Stimulated activated naive CD8-positive, alpha-beta T cell treated with anti-CD3 and anti-CD28 coated beads, Interleukin-15, Interleukin-2, amounts not matched to agents 100 U/mL and 50 U/mL, for 24 hours (primary cell): ENCODE results near the gene ABCB9.
A peak's percentile ranks its signal among the peaks of the same experiment; 100 is the strongest.
"Not testable (repeated sequence)": the region's sequence is repeated elsewhere in the genome, so short reads cannot be mapped to it uniquely, and the experiment has no call there.

ENCODE experiments used
- ATAC-seq: fragments of 150-1000 bp; cut with Tn5 transposase; one replicate; pipeline ENCODE4 v1.10.0; 2021
- DNase-seq: peaks from one replicate; pipeline ENCODE4 v3.0.0; 2021

Gene ABCB9

DNA sequence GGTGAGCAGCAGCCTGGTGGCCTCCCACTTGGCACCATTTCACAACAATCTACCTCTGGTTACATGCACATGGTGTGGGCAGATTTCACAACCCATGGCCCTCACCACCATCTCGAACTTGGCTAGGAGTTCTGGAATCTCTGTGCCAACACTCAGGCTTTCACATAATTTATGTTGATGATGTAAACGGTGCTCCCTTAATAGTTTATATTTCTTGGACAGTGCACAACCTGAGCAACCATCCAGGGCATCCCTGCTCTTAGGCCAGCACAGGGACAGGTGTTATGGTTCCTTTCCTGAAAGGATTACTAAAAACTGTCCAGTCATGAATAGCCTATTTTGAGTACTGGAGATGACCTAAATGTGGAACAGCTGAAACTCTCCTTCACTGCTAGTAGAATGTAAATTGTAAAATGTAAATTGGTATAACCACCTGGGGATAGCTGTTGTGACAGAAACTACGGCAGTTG lies 28.6 kb downstream of the ABCB9 start:
- DNase-seq (no peak), ATAC-seq (no peak)

DNA sequence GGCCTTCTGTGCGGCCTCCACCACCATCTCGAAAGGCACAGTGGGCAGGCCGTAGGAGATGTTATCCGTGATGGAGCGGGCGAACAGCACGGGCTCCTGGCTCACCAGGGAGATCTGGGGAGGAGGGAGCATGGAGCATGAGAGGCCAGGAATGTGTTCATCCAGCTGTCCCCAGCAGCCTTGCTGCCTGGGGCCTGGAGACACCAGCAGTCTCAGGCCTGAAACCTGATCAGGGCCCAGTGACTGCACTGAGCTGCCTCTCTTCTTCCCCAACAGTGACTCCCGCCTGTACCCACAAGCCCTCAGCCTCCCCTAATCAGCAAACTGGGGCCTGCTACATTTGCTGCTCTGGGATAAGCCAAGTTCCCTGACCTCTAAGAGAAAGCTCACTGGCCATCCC lies 30.9 kb downstream of the ABCB9 start:
- ATAC-seq (no peak), DNase-seq (no peak)

DNA sequence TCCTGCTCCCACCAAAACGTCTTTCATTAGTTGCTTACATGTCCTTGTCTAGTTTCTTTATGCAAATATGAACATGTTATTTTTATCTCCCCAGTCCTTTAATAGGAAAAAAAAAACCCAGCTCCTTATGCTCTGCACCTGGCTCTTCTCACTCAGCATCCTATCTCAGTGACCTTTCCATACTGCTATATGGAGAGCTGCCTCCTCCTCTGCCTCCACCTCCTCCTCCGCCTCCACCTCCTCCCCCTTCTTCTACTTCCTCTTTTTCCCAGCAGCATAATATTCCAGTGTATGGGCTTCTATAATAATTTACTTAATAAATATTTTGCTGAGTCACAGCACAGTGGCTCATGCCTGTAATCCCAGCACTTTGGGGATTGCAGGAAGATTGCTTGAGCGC lies 31.5 kb downstream of the ABCB9 start:
- no peak for ATAC-seq
- no peak for DNase-seq

DNA sequence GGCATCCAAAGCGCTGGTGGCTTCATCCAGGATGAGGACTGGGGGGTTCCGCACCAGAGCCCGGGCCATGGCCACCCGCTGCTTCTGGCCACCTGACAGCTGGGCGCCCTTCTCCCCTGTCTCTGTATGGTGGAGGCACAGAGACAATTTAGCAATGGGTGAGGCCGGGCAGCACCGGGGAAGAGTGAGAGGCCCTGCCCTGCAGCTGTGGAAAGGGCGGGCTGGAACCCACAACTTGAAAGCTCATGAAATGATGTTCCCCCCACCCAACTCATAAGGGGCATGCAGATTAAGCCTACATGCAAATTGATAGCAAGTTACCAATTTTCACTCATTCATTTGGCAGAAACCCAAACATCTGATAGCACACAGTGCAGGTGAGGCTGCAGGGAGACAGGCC lies 34.1 kb downstream of the ABCB9 start:
- no peak for ATAC-seq
- no peak for DNase-seq

DNA sequence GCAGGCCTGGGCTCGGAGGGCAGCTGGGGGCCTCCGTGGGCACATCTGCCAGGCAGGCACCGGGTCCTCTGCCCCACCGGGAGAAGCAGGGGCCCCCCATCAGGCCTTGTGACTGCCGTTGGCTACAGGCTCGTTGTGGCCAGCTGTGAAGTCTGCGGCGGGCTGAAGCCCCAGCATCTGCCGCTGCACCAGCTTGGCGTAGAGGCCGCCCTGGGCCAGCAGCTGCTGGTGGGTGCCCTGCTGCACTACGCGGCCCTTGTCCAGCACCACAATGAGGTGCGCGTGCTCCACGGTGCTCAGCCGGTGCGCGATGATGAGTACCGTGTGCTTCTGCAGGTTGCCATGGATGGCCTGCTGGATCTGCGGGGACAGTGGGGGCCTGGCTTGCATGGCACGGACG lies 36.5 kb downstream of the ABCB9 start:
- ATAC-seq, result no peak
- no peak for DNase-seq

DNA sequence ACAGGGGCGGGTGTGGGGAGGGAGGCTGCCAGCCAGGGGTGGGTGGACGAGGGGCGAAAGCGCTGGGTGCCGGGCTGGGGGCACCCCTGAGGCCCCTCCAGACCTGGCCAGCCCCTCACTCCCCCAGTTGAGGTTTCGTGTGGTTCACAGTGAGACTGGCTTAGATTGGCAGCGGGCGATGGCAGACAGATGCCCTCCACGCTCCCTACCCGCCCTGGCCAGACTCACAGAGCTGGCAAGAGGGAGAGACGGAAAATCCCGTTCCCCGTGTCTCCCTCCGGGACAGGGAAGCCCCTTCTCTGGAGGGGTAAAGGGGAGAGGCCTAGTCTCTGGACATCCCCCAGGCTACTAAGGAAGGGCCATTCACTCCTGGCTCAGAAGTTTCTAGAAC lies 37.1 kb downstream of the ABCB9 start:
- ATAC-seq (no peak), DNase-seq (no peak)

DNA sequence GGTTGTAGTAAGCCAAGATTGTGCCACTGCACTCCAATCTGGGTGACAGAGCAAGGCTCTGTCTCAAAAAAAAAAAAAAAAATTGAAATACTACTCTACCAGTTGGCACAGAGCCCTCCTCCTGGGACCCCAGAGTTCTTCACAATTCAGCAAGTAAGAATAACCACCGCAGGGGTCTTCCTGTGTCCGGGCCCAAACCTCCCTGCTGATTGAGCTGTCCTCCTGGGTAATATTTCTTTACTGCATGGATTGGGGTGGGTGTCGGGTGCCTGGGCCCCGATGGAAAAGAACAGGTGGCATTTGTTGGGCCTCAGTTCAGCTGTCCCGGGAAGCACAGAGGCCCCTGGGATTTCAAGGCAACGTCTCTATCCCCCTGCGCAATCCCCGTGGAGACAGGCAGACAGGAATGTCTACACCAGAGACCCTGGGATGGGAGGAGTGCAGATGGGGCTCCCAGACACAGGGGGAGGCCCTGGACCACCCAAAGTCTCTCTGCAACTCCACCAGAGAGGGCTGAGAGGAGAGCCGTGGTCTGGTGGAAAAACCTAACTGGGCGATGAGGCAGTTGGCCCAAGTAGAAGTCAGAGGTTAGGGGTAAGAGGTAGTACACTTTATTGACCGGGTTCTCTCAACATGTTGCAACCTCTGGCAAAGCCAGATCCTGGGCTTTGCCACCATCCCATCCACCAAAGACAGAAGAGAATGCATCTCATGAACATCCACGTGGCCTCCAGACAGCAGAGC lies 37.7 kb downstream of the ABCB9 start:
- DNase-seq, result no peak
- ATAC-seq, result no peak

DNA sequence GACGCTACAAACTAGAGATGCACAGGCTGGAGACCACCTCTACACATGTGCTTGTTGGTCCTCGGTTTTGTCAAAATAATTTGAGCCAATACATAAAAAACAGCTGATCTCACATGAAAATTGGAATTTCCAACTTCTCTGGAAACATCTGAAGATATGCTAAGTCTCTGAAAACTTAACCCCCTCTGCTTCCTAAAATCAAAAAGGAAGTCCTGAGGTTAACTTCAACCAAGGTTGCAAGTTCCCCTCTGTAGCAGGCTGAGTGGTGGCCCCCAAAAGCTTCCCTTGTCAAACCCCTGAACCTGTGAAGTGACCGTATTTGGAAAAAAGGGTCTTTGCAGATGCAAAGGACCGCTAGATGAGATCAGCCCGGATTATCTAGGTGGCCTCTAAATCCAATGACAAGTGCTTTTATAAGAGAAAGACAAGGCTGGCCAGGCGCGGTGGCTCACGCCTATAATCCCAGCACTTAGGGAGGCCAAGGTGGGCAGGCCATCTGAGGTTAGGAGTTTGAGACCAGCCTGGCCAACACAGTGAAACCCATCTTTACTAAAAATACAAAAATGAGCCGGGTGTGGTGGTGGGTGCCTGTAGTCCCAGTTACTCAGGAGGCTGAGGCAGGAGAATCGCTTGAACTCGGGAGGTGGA lies 38.4 kb downstream of the ABCB9 start:
- DNase-seq (no peak), ATAC-seq (no peak)

DNA sequence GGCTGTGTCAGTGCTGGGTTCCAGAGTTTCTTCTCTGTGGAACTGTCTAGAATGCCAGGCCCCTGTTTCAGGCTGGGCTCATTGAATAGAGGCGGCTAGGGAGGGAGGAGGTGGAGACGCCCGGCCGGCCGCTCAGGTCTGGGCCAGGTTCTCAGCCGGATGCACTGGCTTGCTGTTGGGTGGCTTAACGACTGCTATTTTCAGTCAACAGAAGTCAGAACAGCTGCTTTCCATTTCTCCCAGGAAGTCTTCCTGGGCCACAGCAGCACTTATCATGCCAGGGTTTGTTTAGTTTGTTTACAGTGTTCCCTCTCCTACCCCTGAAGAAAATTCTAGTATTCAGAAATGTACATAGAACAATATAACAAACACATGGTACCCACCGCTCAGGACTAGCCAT lies 44.3 kb downstream of the ABCB9 start:
- ATAC-seq, result no peak
- DNase-seq, result no peak

DNA sequence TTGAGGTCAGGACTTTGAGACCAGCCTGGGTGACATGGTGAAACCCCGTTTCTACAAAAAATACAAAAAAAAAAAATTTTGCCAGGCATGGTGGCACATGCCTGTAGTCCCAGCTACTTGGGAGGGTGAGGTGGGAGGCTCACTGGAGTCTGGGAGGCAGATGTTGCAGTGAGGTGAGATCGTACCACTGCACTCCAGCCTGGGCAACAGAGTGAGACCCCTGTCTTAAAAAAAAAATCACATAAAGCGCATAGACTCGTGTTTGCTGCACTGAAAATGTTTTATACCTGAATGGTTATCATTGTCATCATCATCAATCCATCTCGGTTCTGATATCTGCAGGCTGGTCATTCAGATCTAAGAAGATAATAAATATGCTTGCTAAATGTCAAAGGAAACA lies 45.6 kb downstream of the ABCB9 start:
- ATAC-seq, result no peak

DNA sequence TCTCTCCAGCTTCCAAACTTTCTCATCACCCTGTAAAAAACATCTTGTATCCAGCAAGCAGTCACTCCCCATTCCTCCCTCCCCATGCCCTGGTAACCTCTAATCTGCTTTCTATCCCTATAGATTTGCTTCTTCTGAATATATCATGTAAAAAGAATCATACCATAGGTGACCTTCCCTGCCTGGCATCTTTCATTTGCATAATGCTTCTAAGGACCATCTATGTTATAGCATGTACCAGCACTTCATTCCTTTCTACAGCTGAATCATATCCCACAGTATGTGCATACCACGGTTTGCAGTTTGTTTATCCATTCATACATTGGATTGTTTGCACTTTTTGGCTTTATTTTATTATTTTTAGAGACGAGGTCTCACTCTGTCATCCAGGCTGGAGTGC lies 47.4 kb downstream of the ABCB9 start:
- no peak for ATAC-seq
- DNase-seq, result no peak

More for the DNA sequence above, 45.6 kb downstream of the ABCB9 start:
- no peak for DNase-seq

DNA sequence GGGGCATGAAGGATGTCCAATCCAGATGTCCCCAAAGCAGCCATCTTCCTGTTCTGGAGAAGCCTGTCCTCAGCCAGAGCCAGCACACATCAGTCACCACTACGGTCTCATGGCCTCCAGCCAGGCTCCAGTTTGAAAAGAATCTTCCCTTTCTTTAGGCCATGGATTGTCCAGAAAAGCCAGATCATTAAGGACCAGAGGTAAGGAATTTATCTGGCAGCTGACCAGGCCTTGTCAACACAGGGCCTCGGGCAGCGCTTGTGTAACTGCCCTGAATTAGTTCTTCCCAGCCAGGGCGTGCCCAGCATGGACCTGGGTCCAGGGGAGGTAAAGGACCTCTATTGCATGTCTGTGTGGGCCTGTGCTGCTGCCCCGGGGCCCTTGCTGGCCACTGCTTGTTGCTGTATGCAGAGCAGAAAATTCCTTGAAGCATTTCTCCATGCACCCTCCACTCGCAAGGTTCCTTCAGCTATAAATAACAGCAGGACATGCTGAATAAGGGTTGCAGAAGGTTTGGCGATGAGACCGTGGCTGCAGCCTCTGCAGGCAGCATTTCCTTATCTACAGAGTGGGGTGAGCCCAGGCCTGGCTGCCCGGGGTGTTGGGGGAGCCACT lies 48.6 kb downstream of the ABCB9 start:
- DNase-seq (no peak), ATAC-seq (no peak)

DNA sequence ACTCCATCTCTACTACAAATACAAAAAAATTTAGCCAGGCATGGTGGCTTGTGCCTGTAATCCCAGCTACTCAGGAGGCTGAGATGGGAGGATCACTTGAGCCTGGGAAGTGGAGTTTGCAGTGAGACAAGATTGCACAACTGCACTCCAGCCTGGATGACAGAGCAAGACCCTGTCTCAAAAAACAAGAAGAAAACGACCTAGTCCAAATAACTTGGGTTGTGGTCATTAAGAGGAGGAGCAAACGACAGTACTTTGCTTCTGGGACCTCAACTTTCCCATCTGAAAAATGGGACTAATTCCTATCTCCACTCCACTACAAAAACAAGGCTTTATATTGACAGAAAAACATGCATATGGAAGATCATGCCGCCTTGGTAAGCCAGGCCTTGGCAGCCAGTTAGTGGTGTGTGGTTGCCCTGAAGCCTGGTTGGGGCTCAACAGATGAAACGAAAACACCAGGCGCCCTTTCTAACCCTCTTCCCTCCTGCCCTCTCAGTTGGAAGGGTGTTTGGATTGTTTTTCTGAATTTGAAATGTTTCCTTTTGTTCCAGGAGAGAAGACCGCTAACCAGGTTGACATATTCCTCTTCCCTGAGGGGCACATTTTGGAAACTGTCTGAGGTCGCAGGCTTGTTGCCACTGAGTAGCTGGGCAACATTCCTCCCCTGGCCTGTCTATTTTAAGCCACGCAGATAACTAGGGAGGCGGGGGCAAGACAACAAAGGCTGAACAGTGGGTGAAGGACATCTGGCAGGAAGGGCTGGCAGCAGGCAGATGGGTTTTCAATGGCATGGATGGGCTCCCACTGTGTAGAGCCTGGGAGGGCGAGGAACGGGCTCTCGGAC lies 56.6 kb downstream of the ABCB9 start:
- DNase-seq (no peak), ATAC-seq (no peak)

DNA sequence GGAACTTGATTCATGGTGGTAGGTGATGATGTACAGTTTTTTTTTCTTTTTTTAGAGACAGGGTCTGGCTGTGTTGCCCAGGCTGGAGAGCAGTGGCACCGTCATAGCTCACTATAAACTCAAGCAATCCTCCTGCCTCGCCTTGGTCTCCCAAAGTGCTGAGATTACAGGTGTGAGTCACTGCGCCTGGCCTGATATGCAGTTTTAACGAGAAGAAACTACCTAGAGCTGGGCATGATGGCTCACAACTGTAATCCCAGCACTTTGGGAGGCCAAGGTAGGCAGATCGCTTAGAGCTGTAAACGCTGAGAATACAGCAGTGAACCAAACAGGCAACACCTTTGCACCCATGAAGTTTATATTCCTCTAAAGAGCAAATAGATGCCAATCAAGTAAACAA lies 57.3 kb downstream of the ABCB9 start:
- ATAC-seq, result no peak

DNA sequence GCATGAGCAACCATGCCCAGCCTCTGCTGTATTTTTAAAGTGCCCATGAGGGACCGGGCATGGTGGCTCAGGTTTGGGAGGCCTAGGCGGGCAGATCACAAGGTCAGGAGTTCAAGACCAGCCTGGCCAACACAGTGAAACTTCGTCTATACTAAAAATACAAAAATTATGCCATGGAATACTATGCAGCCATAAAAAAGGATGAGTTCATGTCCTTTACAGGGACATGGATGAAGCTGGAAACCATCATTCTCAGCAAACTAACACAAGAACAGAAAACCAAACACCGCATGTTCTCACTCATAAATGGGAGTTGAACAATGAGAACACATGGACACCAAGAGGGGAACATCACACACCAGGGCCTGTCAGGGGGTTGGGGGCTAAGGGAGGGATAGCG lies 61.0 kb downstream of the ABCB9 start:
- not testable (repeated sequence) for DNase-seq, ATAC-seq

More for the DNA sequence above, 57.3 kb downstream of the ABCB9 start:
- DNase-seq, result no peak

DNA sequence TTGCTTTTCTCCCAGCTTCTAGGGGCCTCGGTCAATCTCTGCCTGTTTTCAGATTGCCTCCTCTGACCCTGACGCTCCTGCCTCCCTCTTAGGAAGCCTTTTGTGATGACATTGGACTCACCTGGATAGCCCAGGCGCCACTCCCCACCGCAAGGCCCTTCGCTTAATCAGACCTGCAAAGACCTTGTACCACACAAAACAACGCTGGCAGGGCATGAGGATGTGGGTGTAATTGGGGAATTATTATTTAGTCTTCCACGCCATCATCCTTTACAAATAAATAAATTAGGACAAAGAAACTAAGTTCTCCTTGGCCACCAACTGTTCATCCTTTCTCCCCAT lies 62.6 kb downstream of the ABCB9 start:
- DNase-seq, result no peak
- no peak for ATAC-seq

DNA sequence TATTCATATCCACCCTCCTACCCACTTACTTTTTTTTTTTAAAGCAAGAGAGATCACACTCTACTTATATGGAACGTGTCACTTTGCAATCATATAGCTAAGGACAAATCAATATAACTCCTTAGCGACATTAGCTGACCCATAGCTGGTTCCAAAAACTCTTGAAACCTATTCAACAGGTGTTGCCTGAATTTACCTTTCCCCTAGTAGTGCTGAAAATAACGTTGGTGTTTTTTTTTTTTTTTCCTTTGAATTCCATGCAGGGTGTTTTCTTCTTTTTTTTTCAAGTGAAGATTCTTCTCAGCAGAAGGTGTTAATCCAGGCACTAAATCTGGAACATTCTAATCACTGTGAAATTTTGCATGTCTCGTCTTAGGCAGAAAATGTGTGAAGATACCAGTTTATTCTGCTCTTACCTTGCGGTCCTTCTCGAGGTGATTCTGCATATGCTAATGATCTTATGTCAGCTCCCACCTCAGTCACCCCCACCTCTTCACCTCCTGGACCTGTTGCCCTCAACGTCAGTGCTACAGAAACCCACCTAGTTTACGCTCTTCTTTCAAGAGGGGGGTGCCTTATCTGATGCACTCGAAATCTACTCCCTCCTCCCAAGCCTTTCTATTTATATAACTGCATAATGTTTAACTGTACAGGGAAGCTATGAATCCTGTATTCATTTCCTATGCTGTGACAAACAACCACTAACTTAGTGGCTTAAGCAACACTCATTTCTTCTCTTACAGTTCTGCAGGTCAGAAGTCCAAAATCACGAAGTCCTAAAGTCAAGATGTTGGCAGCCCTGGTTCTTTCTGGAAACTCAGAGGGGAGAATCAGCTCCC lies 63.2 kb downstream of the ABCB9 start:
- no peak for DNase-seq
- no peak for ATAC-seq

DNA sequence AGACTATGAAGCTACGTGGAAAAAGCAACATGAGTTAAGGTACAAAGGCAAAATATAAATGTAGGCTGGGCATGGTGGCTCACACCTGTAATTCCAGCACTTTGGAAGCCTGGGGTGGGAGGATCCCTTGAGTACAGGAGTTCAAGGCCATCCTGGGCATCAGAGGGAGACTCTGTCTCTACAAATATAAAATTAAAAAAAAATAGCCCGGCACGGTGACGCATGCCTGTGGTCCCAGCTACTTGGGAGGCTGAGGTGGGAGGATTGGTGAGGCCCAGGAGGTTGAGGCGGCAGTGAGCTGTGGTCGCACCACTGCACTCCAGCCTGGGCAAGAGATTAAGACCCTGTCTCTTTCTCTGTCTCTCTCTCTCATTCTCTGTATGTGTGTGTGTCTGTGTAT lies 66.4 kb downstream of the ABCB9 start:
- no peak for ATAC-seq
- DNase-seq, result no peak

DNA sequence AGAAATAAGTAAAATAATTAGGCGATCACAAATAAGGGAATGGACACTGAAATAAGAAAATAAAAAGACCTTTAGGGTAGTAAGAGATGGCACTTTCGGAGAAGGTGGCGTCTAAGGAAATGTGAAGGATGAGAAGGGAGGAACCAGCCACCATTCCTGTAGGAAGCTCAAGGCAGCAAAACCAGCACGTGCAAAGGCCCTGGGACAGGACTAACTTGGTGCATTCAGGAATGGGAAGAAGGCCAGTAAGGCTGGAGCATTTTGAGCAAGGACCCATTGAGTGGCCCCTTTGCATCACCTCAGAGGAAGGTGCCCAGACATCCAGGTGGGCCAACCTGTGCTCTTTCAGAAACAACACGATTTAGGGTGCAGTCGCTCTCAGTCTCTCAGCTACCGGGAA lies 69.6 kb downstream of the ABCB9 start:
- ATAC-seq (no peak), DNase-seq (no peak)

DNA sequence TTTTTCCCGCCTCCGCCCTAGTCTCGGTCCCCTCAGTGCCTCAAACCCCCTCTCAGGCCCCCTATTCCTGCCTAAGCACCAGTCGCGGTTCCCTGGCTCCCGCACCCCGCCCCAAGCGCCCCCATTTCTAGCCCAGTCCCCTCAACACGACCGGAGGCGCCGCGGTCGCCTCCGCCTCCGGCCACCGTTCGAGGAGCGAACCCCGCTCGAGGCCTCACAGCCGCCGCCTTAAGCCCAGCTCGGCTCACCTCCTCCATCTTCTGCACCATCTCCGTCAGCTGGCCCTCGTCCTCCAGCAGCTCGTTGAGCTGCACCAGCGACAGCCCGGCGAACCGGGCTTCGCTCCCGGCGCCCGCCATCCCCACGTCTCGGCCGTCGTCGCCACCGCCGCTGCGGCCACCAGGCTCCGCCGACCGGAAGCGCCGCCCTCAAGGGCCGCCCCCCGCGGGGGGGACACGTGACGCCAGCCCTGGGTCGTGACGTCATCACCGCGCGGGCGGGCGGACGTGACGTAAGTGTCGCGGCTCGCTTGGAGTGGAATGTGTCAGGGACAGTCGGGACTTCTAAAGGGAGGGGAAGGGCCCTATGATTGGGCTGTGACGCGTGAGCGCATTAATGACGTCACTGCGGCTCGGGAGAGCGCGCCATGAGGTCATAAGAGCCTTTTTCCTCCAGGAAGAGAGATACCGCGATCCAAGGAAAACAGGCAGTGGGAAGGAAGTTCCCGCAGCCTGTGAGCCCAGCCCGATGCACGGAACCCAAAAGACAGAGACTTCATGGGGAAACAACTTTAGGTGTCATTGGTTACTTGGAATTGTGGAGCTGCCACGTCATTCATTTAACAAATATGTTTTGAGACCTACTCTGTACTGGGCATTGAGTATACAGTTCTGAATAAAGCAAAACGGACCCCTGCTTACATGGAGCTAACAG lies 70.3 kb downstream of the ABCB9 start, which contains the start of gene VPS37B:
Gene VPS37B (minus strand): TSS at position 421 of the 933 bp plus-strand sequence. CDS start 62 bp downstream, at position 359.
- peak; percentile 65 for ATAC-seq
- DNase-seq, result peak; percentile 92

DNA sequence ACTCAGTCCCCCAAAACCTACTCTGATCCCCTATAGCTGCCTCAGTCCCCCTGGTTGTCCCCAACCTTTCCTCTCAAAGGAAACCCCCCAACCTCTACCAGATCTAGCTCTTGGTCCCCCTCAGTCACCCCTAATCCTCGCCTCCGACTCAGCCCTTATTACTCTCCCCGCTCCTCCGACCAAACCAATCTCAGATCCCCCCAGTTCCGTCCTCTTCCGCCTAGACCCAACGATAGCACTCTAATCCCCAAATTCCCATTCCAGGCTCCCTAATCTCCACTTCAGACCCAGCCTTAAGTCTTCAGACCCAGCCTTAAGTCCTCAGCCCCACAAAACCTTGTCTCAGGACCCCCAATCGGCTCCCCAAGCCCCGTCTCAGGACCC lies 71.0 kb downstream of the ABCB9 start:
- no peak for DNase-seq
- no peak for ATAC-seq
